Ectodermal cell (in vitro differentiated cells): Measurements from ENCODE around the gene ABCA1.

ENCODE experiments used
- H3K27ac ChIP-seq: 2 replicates; pipeline ENCODE4 v1.7.0; 2013; ENCODE audit warnings: mild to moderate bottlenecking, low read depth, low read length; ENCODE audit not compliant: insufficient read depth, poor library complexity, severe bottlenecking
- H3K27me3 ChIP-seq: 2 replicates; pipeline ENCODE4 v1.7.0; 2013; ENCODE audit warnings: mild to moderate bottlenecking, low read length; ENCODE audit not compliant: insufficient read depth, control insufficient read depth, poor library complexity, severe bottlenecking
- H3K36me3 ChIP-seq: one replicate; pipeline ENCODE4 v1.7.0; 2013; ENCODE audit warnings: low read length; ENCODE audit not compliant: control insufficient read depth, insufficient read depth
- H3K4me1 ChIP-seq: one replicate; pipeline ENCODE4 v1.7.0; 2013; ENCODE audit warnings: low read length; ENCODE audit not compliant: control insufficient read depth, insufficient read depth
- H3K4me3 ChIP-seq: 2 replicates; pipeline ENCODE4 v1.7.0; 2013; ENCODE audit warnings: low read depth, low read length, control low read depth; ENCODE audit not compliant: insufficient read depth
- H3K9me3 ChIP-seq: 2 replicates; pipeline ENCODE4 v1.7.0; 2013; ENCODE audit warnings: mild to moderate bottlenecking, low read length, moderate library complexity; ENCODE audit not compliant: control insufficient read depth
- WGBS, 2 experiments: methylation state at CpG; one replicate each; pipeline ENCODE4 v1.1.7; 2013; ENCODE audit warnings: missing lambda C conversion rate in 2 of 2; 5-methylcytosine and 5-hydroxymethylcytosine counted together

Gene ABCA1

DNA sequence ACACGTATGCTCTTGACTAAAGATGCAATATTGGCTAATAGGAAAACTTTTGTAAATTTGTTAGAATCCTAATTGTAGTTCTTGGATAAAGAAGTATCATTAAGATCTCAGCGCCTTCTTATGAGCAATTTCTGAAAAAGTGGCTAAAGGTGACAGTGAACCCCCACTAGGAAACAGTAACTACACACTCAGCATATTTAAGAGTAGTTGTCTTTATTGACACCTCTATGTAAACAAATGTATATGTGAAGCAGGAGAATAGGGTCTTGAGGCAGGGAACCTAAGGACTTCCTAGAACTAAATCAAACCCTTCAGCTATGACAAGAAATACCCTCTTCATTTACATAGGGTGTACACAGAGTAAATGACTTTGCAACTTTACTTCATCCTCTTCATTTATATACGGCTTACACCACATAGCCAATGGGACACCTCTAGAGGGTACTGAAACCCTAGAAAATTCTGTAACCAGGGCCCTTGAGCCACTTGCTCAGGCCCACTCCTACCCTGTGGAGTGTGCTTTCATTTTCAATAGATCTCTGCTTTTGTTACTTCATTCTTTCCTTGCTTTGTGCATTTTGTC is 177.7 kb downstream of the ABCA1 start:
- WGBS, 2 experiments: 93 to 96% methylated on average over 2 to 3 of the region's 3 CpGs
- H3K4me3 ChIP-seq: no peak overlapping the region
- H3K9me3 ChIP-seq: no peaks in the 10 kb centered on the region
- peaks cover 8% of the 10 kb centered on the region for H3K4me1 ChIP-seq
- H3K36me3 ChIP-seq: no peaks in the 10 kb centered on the region
- H3K27me3 ChIP-seq: no peaks in the 10 kb centered on the region
- no peak overlapping the region for H3K27ac ChIP-seq

DNA sequence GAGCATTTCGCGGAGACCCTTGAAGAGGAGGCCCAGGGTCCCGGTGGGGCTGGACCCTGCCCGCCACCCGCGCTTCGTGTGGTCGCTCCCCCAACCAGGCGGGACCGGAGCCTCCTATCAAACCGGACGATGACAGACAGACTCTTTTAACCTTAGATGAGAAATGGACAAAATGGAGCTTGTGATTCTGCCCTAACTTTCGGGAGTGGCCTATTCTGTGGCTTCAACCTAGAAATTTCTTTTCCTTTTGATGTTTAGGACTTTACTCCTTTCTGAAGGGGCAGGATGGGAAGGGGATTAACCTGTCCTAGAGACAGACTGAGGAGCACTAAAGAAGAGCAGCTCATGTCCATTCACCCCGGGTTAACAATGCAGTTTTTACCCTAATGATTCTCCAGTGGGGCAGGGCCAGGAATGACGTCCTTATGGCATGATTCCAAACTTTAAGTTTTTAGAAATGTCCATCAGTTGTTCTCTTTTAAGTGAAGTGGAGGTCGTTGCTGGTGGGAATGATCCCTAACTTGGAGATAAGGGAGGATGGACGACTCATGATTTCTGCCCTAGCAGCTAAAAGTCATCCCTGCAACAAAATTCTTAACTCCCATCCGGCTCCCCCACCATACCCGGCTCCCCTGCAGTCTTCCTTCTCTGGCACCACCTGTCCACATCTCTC is 179.5 kb downstream of the ABCA1 start:
- H3K4me1 ChIP-seq: peaks cover 8% of the 10 kb centered on the region
- peak overlapping the region; percentile 79 for H3K4me3 ChIP-seq
- no peak overlapping the region for H3K27ac ChIP-seq
- H3K27me3 ChIP-seq: no peaks in the 10 kb centered on the region
- whole genome bisulfite sequencing, 2 experiments: 20 to 22% methylated on average over 19 of the region's 19 CpGs
- no peaks in the 10 kb centered on the region for H3K9me3 ChIP-seq
- H3K36me3 ChIP-seq: no peaks in the 10 kb centered on the region

DNA sequence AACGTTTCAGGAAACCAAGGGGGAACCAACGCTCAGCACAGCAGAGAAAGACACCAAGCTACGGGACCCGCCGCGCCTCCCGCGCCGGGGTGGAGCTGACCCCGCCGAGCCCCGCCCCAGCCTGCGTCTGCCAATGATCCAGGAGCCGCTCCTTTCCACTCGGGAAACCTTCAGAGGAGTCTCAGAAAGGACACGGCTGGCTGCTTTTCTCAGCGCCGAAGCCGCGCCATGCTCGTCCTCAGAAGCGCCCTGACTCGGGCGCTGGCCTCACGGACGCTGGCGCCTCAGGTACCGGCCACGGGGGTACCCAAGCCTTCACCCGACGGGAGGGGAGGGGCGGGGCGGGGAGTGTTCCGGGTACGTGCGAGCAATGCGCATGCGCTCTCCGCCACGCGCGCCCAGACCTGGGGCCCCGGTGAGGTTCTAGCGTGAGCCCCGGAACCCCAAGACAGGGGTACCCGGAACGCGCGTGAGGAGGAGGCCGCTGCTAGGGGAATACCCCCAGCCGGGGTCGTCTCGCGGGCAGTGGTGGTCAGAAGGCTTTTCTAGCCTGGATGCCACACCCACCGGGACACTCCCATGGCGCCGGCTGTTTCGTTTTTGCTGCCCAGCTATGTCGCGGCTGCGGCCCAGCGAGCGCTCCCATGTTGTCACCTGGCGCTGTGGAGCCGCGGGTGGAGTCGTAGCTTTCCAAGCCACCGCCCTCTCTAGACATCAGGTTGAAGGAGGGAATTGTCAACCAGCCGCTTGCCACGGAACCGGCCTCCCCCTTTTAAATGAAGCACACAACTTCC is 180.2 kb downstream of the ABCA1 start, which contains the start of gene NIPSNAP3A:
NIPSNAP3A (plus strand) TSS at position 119 of the 794 bp plus-strand sequence; CDS start at position 229, 110 bp downstream.
- Histone ChIP-seq H3K27ac (no peak within 1 kb of the TSS), H3K9me3 (no peaks in the 10 kb centered on the region), H3K36me3 (no peaks in the 10 kb centered on the region), H3K4me1 (peaks cover 8% of the 10 kb centered on the region), H3K27me3 (no peaks in the 10 kb centered on the region), H3K4me3 (peak within 1 kb of the TSS; percentile 79)
- 0 to 1% methylated on average over 71 of the region's 71 CpGs for WGBS, 2 experiments

GRCh38 chr9:104747245-104747564 is 180.8 kb downstream of the ABCA1 start:
- 1 to 3% methylated on average over 9 of the region's 9 CpGs for WGBS, 2 experiments
- no peaks in the 10 kb centered on the region for H3K27me3 ChIP-seq
- H3K36me3 ChIP-seq: no peaks in the 10 kb centered on the region
- peaks cover 8% of the 10 kb centered on the region for H3K4me1 ChIP-seq
- H3K4me3 ChIP-seq: peak overlapping the region; percentile 79
- no peak overlapping the region for H3K27ac ChIP-seq
- H3K9me3 ChIP-seq: no peaks in the 10 kb centered on the region

DNA sequence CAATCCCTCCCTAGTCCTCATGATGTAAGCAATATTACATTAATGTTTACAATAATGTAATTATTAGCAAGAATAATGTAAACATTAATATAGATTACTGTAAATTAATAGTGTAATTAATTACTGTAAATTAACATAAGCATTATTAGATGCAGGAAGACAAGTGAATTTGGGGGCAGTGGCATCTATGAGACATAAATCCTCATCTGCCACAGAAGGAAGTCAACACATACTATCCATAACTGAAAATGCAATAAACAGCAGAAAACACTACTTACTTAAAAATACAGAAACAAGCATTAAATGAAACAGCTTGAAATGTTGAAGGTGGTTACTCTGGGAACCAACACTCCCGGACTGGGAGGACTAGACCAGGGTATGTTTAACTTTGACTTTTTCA is 181.2 kb downstream of the ABCA1 start:
- 46 to 57% methylated on average over 1 of the region's 1 CpG for WGBS, 2 experiments
- H3K27ac ChIP-seq: no peak overlapping the region
- peak overlapping the region; percentile 79 for H3K4me3 ChIP-seq
- H3K36me3 ChIP-seq: no peaks in the 10 kb centered on the region
- H3K9me3 ChIP-seq: no peaks in the 10 kb centered on the region
- no peaks in the 10 kb centered on the region for H3K27me3 ChIP-seq
- H3K4me1 ChIP-seq: peaks cover 8% of the 10 kb centered on the region

DNA sequence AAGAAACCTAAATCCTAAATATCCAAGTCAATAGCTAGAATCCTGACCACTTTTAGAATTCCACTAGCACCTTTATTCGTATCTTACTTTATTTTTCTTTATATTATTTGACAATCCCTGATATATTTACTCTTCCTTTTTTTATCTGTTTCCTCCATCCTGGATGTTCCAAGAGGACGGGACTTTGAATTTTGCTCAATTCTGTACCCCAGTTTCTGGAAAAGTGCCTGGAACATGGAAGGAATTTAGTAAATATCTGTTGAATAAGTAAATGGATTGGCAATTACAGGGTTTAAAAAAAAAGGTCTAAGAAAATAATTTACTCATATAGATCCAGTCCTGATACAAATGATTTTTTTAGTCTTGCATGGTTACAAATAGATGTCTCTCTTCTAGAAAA is 181.7 kb downstream of the ABCA1 start:
- no peaks in the 10 kb centered on the region for H3K27me3 ChIP-seq
- WGBS, 2 experiments: 90 to 97% methylated on average over 2 of the region's 2 CpGs

GRCh38 chr9:104745852-104746251 is 182.1 kb downstream of the ABCA1 start:
- Histone ChIP-seq H3K9me3 (no peaks in the 10 kb centered on the region), H3K4me3 (no peak overlapping the region)
- no CpG with 5 or more reads among the region's 1 CpG for WGBS, 2 experiments

More for the DNA sequence above, 181.7 kb downstream of the ABCA1 start:
- Histone ChIP-seq H3K36me3 (no peaks in the 10 kb centered on the region), H3K4me1 (peaks cover 8% of the 10 kb centered on the region), H3K27ac (no peak overlapping the region), H3K9me3 (no peaks in the 10 kb centered on the region), H3K4me3 (no peak overlapping the region)

DNA sequence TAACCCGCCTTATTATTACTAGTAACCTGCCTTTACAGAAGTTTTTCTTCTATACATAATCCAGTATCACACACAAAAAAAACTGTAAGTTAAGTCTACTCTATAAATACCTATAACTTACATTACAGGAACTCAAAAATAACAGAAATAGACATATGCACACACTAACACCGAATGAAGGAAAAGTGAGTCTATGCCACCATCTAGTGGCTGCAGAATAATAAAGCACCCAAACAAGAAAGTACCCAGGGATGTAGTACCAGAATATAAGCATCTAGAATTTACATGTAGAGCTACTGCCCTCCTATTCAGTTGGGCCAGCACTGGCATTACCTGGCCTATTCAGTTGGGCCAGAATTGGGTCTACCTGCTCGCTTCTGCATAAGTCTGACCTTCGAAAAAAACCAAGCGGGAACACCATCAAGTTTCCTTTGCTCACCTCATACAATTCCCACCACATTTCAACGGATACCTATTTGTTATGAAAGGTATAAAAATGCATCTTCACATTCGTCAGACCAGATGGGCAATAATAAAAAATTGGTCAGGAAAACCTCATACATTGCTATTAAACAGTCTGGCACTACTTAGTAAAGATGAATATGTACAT is 184.5 kb downstream of the ABCA1 start:
- WGBS, 2 experiments: 32 to 35% methylated on average over 6 of the region's 7 CpGs
- peaks cover 2% of the 10 kb centered on the region for H3K4me1 ChIP-seq
- H3K36me3 ChIP-seq: no peaks in the 10 kb centered on the region
- H3K27ac ChIP-seq: no peak overlapping the region
- H3K9me3 ChIP-seq: no peaks in the 10 kb centered on the region
- H3K27me3 ChIP-seq: no peaks in the 10 kb centered on the region
- no peak overlapping the region for H3K4me3 ChIP-seq

More at GRCh38 chr9:104745852-104746251, 182.1 kb downstream of the ABCA1 start:
- Histone ChIP-seq H3K36me3 (no peaks in the 10 kb centered on the region), H3K4me1 (peaks cover 8% of the 10 kb centered on the region), H3K27me3 (no peaks in the 10 kb centered on the region), H3K27ac (no peak overlapping the region)

- no peak overlapping the region for H3K4me3 ChIP-seq
- no peaks in the 10 kb centered on the region for H3K27me3 ChIP-seq
- H3K9me3 ChIP-seq: no peaks in the 10 kb centered on the region
- 100% methylated on average over 1 of the region's 1 CpG; no CpG with 5 or more reads in 1 of the 2 experiments for WGBS, 2 experiments
- H3K4me1 ChIP-seq: no peaks in the 10 kb centered on the region
- no peak overlapping the region for H3K27ac ChIP-seq
- no peaks in the 10 kb centered on the region for H3K36me3 ChIP-seq
These were observed 187.3 kb downstream of the ABCA1 start for GRCh38 chr9:104740621-104741020.

- 72 to 75% methylated on average over 3 of the region's 3 CpGs for WGBS, 2 experiments
- Histone ChIP-seq H3K36me3 (no peaks in the 10 kb centered on the region), H3K27me3 (no peaks in the 10 kb centered on the region), H3K27ac (no peak overlapping the region), H3K9me3 (no peaks in the 10 kb centered on the region), H3K4me3 (no peak overlapping the region), H3K4me1 (no peaks in the 10 kb centered on the region)
These were observed 189.5 kb downstream of the ABCA1 start for GRCh38 chr9:104738452-104738851.
